K562 treated with DMSO at 1 percent for 48 hours (cell line): Measurements from ENCODE around the gene ZNF407. TPM values are rescaled to one million over a fixed set of nuclear protein-coding genes. Genes with fewer than 3 reads are reported as not detected.

ENCODE experiments used
- total RNA-seq: library from RNA; unstranded; fragments of 300-600 nt; gene quantifications from 2 replicates; pipeline ENCODE4 v1.2.3, GENCODE V29; 2022; ENCODE audit warnings: low replicate concordance; ENCODE audit errors: extremely low read depth

ZNF407 gene, protein sequence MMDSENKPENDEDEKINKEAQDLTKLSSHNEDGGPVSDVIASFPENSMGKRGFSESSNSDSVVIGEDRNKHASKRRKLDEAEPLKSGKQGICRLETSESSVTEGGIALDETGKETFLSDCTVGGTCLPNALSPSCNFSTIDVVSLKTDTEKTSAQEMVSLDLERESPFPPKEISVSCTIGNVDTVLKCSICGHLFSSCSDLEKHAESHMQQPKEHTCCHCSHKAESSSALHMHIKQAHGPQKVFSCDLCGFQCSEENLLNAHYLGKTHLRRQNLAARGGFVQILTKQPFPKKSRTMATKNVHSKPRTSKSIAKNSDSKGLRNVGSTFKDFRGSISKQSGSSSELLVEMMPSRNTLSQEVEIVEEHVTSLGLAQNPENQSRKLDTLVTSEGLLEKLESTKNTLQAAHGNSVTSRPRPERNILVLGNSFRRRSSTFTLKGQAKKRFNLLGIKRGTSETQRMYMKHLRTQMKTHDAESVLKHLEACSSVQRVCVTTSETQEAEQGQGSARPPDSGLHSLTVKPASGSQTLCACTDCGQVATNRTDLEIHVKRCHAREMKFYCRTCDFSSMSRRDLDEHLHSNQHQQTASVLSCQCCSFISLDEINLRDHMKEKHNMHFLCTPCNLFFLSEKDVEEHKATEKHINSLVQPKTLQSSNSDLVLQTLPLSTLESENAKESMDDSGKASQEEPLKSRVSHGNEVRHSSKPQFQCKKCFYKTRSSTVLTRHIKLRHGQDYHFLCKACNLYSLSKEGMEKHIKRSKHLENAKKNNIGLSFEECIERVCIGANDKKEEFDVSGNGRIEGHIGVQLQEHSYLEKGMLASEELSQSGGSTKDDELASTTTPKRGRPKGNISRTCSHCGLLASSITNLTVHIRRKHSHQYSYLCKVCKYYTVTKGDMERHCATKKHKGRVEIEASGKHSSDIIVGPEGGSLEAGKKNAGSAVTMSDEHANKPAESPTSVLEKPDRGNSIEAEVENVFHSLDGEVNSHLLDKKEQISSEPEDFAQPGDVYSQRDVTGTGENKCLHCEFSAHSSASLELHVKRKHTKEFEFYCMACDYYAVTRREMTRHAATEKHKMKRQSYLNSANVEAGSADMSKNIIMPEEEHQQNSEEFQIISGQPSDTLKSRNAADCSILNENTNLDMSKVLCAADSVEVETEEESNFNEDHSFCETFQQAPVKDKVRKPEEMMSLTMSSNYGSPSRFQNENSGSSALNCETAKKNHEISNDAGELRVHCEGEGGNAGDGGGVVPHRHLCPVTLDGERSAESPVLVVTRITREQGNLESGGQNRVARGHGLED (N-terminal part only)
- total RNA-seq, result not detected in 2 replicates

DNA sequence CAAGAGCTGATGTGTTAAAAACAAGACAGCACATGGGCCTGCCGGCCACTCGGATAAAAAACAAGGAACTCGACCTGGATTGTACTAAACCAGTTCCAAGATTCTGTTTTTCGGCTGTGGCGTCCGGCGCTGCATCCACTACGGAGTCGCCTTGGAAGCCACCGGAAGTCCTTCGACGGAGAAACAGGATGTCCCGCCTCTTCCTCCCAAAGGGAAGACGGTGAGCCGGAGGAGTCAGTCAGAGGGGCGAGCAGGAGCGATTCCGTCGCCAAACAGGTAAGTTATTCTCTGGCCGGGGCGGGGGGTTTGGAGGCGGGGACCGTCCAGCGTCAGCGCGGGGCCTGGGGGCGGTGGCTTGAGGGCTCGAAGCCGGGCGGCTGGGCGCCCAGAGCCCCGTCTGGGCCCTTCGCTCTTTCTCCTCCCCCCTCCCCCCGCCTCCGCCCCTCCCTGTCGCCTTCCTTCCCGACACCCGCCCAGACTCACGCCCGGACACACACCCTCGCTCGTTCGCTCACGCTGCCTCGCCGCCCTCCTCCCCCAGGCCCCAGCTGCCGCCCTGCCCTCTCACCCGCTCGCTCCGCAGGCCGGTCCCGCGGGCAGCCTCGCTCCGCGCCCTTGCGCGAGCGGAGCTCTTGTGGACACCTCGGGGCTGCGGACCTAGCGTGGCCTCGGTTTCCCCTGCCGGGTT, at the start of gene ZNF407:
ZNF407 (plus strand) TSS at position 209 of the 688 bp plus-strand sequence. CDS start 33,150 bp downstream, outside the sequence.

Other genes with a start within 250 kb of the ZNF407 start
- not detected in 2 replicates for gene DIPK1C, start 140.6 kb upstream of the ZNF407 start, total RNA-seq
- gene CNDP2, start 101.5 kb upstream of the ZNF407 start, total RNA-seq, result not detected in 2 replicates
- gene CNDP1, start 63.4 kb upstream of the ZNF407 start, total RNA-seq, result not detected in 2 replicates